ENCODE data around the gene KRT84. TPM values are rescaled to one million over a fixed set of nuclear protein-coding genes. Genes with fewer than 3 reads are reported as not detected.
A peak's percentile ranks its signal among the peaks of the same experiment; 100 is the strongest.

The KRT84 gene
- total RNA-seq, 1 experiment from 2014 or later = not detected

- H3K36me3 ChIP-seq (ENCODE audit: control insufficient read depth, insufficient read depth, low read length) = no peaks in the 10 kb centered on the region
- DNase-seq = no peak
- no peaks in the 10 kb centered on the region for H3K9me3 Mint-ChIP-seq (ENCODE audit: unreplicated experiment)
- ChIA-PET POLR2A (no interaction called here), CTCF (interaction anchor here (1.0 kb wide), 1 partner anchor 49 kb away, joined by 3 read pairs; no protein-coding TSS in a partner anchor)
- no peaks in the 10 kb centered on the region; the same call in 1 of the 2 replicates for H3K27me3 ChIP-seq (replicated peaks; ENCODE audit: control insufficient read depth, insufficient read depth, low read length)
- no peak overlapping the region for H3K4me3 ChIP-seq (ENCODE audit: low read depth, low read length)
- intact Hi-C loops (cut with micrococcal nuclease; ENCODE audit: unreplicated experiment) = loop anchor here (5.0 to 10.0 kb wide), 2 partner anchors 51 to 593 kb away; no protein-coding TSS in a partner anchor
- peaks cover 2% of the 10 kb centered on the region for H3K27me3 Mint-ChIP-seq (ENCODE audit: insufficient read depth, unreplicated experiment)
- BruUV-seq (replicated peaks) = no TSS peak
- no peaks in the 10 kb centered on the region for H3K4me1 ChIP-seq
- H3K36me3 Mint-ChIP-seq (ENCODE audit: insufficient read depth, unreplicated experiment) = no peaks in the 10 kb centered on the region
- no peaks in the 10 kb centered on the region for H3K9me3 ChIP-seq
- H3K4me1 Mint-ChIP-seq (ENCODE audit: low read depth, unreplicated experiment) = no peaks in the 10 kb centered on the region
- no peak for TF ChIP-seq CTCF (IDR thresholded peaks at IDR 0.05; ENCODE audit: insufficient read depth in 1 of 2, low read depth in 1 of 2, low read length in 1 of 2, severe bottlenecking in 1 of 2, unreplicated experiment in 1 of 2)
- H3K4me3 Mint-ChIP-seq (ENCODE audit: unreplicated experiment) = no peak overlapping the region
- no peak overlapping the region for H3K27ac Mint-ChIP-seq (ENCODE audit: unreplicated experiment)
These were observed 6.2 kb upstream of the KRT84 start for GRCh38 chr12:52391618-52392002.

- H3K4me1 Mint-ChIP-seq (ENCODE audit: low read depth, unreplicated experiment) = no peaks in the 10 kb centered on the region
- no peaks in the 10 kb centered on the region for H3K9me3 Mint-ChIP-seq (ENCODE audit: unreplicated experiment)
- POLR2A ChIA-PET = no interaction called here
- H3K4me3 Mint-ChIP-seq (ENCODE audit: unreplicated experiment) = no peak overlapping the region
- DNase-seq = peak in 1 of 2 experiments; percentile 47
- CTCF ChIA-PET = interaction anchor here (0.5 to 1.0 kb wide), 3 partner anchors 50 to 490 kb away, joined by 3 to 5 read pairs (median 4); no protein-coding TSS in a partner anchor
- Histone ChIP-seq H3K4me3 (ENCODE audit: low read depth, low read length) (no peak overlapping the region), H3K4me1 (no peaks in the 10 kb centered on the region), H3K27me3 (replicated peaks; ENCODE audit: control insufficient read depth, insufficient read depth, low read length) (no peaks in the 10 kb centered on the region; the same call in 1 of the 2 replicates), H3K9me3 (no peaks in the 10 kb centered on the region), H3K36me3 (ENCODE audit: control insufficient read depth, insufficient read depth, low read length) (no peaks in the 10 kb centered on the region)
- H3K27me3 Mint-ChIP-seq (ENCODE audit: insufficient read depth, unreplicated experiment) = peaks cover 2% of the 10 kb centered on the region
- TF ChIP-seq CTCF (IDR thresholded peaks at IDR 0.05; ENCODE audit: insufficient read depth in 1 of 2, low read depth in 1 of 2, low read length in 1 of 2, severe bottlenecking in 1 of 2, unreplicated experiment in 1 of 2) = peak; percentile 73 to 77
- intact Hi-C loops (cut with micrococcal nuclease; ENCODE audit: unreplicated experiment) = loop anchor here (5.0 to 10.0 kb wide), 2 partner anchors 51 to 594 kb away; no protein-coding TSS in a partner anchor
- H3K36me3 Mint-ChIP-seq (ENCODE audit: insufficient read depth, unreplicated experiment) = no peaks in the 10 kb centered on the region
- no TSS peak for BruUV-seq (replicated peaks)
- H3K27ac Mint-ChIP-seq (ENCODE audit: unreplicated experiment) = no peak overlapping the region
These were observed 5.5 kb upstream of the KRT84 start for GRCh38 chr12:52390739-52391617.

DNA sequence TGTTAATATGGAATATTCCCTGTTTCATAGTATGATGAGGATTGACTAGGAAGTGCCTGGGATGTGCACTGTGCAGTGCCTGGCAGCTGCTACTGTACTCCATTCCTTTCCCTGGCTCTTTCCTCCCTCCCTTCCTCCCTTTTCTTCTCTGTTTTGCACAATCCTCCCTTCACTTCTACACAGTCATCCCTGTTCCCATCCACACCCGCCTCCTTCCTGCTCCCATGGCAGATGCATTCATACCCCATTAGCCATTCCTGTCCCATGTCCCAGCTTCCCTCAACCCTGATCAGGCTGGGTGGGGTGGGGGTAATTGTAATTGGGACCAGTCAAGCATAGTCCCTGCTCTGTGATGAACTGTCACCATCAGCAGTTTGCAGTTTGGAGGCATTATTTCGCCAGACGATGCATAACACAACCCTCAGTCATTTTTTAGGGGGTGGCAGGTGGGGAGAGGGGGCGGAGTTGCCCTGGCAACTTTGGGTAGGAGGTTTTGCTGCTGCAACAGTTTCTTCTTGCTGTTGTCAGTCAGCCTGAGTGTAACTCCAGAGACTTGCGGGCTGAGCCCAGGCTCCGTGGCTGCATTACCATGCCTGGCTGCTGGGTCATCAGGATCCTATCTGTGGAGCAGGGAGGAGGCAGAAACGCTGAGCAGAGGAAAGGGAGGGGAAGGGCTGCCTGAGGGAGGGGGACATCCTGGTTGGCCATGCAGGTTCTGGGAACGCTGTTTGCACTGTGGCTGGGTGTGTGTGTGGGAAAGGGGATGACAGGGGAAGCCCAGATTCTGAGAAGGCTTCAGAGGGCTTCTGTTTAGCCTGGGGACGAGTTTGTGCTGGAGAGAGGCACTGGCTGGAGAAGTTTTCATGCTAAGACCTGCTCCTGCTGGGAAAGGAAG lies 4.1 kb upstream of the KRT84 start:
- Mint-ChIP-seq H3K27me3 (ENCODE audit: insufficient read depth, unreplicated experiment) (peaks cover 2% of the 10 kb centered on the region), H3K9me3 (ENCODE audit: unreplicated experiment) (no peaks in the 10 kb centered on the region), H3K27ac (ENCODE audit: unreplicated experiment) (no peak overlapping the region), H3K36me3 (ENCODE audit: insufficient read depth, unreplicated experiment) (no peaks in the 10 kb centered on the region), H3K4me1 (ENCODE audit: low read depth, unreplicated experiment) (no peaks in the 10 kb centered on the region), H3K4me3 (ENCODE audit: unreplicated experiment) (no peak overlapping the region)
- no peak for TF ChIP-seq CTCF (IDR thresholded peaks at IDR 0.05; ENCODE audit: insufficient read depth in 1 of 2, low read depth in 1 of 2, low read length in 1 of 2, severe bottlenecking in 1 of 2, unreplicated experiment in 1 of 2)
- CTCF ChIA-PET = no interaction called here
- Histone ChIP-seq H3K4me3 (ENCODE audit: low read depth, low read length) (no peak overlapping the region), H3K9me3 (no peaks in the 10 kb centered on the region), H3K36me3 (ENCODE audit: control insufficient read depth, insufficient read depth, low read length) (no peaks in the 10 kb centered on the region), H3K27me3 (replicated peaks; ENCODE audit: control insufficient read depth, insufficient read depth, low read length) (no peaks in the 10 kb centered on the region; the same call in 1 of the 2 replicates), H3K4me1 (no peaks in the 10 kb centered on the region)
- DNase-seq = no peak
- BruUV-seq (replicated peaks) = no TSS peak
- intact Hi-C loops (cut with micrococcal nuclease; ENCODE audit: unreplicated experiment) = loop anchor here (5.0 to 10.0 kb wide), 2 partner anchors 53 to 595 kb away; no protein-coding TSS in a partner anchor
- POLR2A ChIA-PET = no interaction called here
